Caco-2 (cell line): ENCODE results near the gene LTA4H. TPM values are rescaled to one million over a fixed set of nuclear protein-coding genes. Genes with fewer than 3 reads are reported as not detected.

Experiments used
- BruUV-seq: library from RNA; stranded (reverse); fragments of 400-500 nt; replicated peaks from 2 replicates; lab custom pipeline; 2021; lab: Mats Ljungman, UMichigan
- CTCF ChIA-PET: fragments of 300-600 bp; sonication (Branson Sonifier 250); formaldehyde crosslinking; loops from one replicate; lab custom pipeline; 2022; ENCODE audit warnings: antibody characterized with exemption; lab: Charles Lee
- POLR2A ChIA-PET: fragments of 300-600 bp; sonication (Branson Sonifier 250); formaldehyde crosslinking; loops from one replicate; lab custom pipeline; 2022; ENCODE audit warnings: antibody characterized with exemption; lab: Charles Lee
- DNase-seq, 2 experiments: peaks; one replicate each; pipeline versions ENCODE4 v3.0.0 to v3.0.0-alpha.2; 2020 to 2022
- H3K27me3 ChIP-seq: replicated peaks from 2 replicates; pipeline ENCODE4 v1.6.0; 2011; ENCODE audit warnings: low read length; ENCODE audit not compliant: control insufficient read depth, insufficient read depth
- H3K36me3 ChIP-seq: 2 replicates; pipeline ENCODE4 v1.5.1; 2011; ENCODE audit warnings: low read length; ENCODE audit not compliant: control insufficient read depth, insufficient read depth
- H3K4me1 ChIP-seq: fragments of 250-450 bp; sonication (Bioruptor Pico); 2 replicates; pipeline ENCODE4 v1.5.1; 2020; ENCODE audit warnings: mild to moderate bottlenecking
- H3K4me3 ChIP-seq: 2 replicates; pipeline ENCODE4 v1.5.1; 2011; ENCODE audit warnings: low read depth, mild to moderate bottlenecking, control low read depth, low read length
- H3K9me3 ChIP-seq: fragments of 250-450 bp; sonication (Bioruptor Pico); 2 replicates; pipeline ENCODE4 v1.5.1; 2020; ENCODE audit warnings: mild to moderate bottlenecking, moderate library complexity
- H3K27ac Mint-ChIP-seq: one replicate; pipeline ENCODE4 v1.8.0; 2022; ENCODE audit warnings: mixed read lengths; ENCODE audit not compliant: unreplicated experiment
- H3K27me3 Mint-ChIP-seq: one replicate; pipeline ENCODE4 v1.8.0; 2022; ENCODE audit warnings: mixed read lengths; ENCODE audit not compliant: insufficient read depth, unreplicated experiment
- H3K36me3 Mint-ChIP-seq: one replicate; pipeline ENCODE4 v1.8.0; 2022; ENCODE audit warnings: mild to moderate bottlenecking, mixed read lengths; ENCODE audit not compliant: insufficient read depth, unreplicated experiment
- H3K4me1 Mint-ChIP-seq: one replicate; pipeline ENCODE4 v1.8.0; 2022; ENCODE audit warnings: low read depth, mixed read lengths; ENCODE audit not compliant: unreplicated experiment
- H3K4me3 Mint-ChIP-seq: one replicate; pipeline ENCODE4 v1.8.0; 2022; ENCODE audit warnings: mild to moderate bottlenecking, moderate library complexity, mixed read lengths; ENCODE audit not compliant: unreplicated experiment
- H3K9me3 Mint-ChIP-seq: one replicate; pipeline ENCODE4 v1.8.0; 2022; ENCODE audit warnings: mixed read lengths; ENCODE audit not compliant: unreplicated experiment
- intact Hi-C: fragments of 100-400 bp; cut with micrococcal nuclease; formaldehyde crosslinking; loops from one replicate; pipeline ENCODE4 v1.10.0; 2022; ENCODE audit not compliant: unreplicated experiment
- total RNA-seq: library from RNA; stranded (reverse); gene quantifications from 2 replicates; pipeline ENCODE4 v1.2.3, GENCODE V29; 2022
- TF ChIP-seq, protein P1 (sequence below), 2 experiments: fragments of 200-600 bp in 1 of 2; IDR thresholded peaks; 1 replicate in 1 of 2; 2 replicates in 1 of 2; pipeline versions ENCODE4 v1.5.1 to v1.8.0; 2011 to 2022; ENCODE audit warnings: antibody characterized with exemption in 1 of 2, control low read depth in 1 of 2, inconsistent platforms in 1 of 2, low read depth in 1 of 2, low read length in 1 of 2, mild to moderate bottlenecking in 1 of 2, moderate library complexity in 1 of 2; ENCODE audit not compliant: insufficient read depth in 1 of 2, severe bottlenecking in 1 of 2, unreplicated experiment in 1 of 2

The LTA4H gene
- total RNA-seq, 1 experiment from 2014 or later: 56.7 TPM

DNA sequence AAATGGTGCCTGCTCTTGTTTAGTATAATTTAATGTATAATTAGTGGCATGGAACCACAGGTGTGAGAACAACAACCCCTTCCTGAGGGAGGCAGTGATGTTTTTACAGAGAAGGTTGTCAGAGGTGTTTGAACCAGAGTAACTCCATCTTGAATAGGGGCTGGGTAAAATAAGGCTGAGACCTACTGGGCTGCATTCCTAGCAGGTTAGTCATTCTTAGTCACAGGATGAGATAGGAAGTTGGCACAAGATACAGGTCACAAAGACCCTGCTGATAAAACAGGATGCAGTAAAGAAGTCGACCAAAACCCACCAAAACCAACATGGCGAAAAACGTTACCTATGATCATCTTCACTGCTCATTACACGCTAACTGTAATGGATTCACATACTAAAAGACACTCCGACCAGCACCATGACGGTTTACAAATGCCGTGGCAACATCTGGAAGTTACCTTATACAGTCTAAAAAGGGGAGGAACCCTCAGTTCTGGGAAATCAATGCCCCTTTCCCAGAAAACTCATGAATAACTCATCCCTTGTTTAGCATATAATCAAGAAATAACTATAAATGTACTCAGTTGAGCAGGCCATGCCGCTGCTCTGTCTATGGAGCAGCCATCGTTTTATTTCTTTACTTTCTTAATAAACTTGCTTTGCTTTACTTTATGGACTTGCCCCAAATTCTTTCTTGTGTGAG lies 47.8 kb upstream of the LTA4H start:
- no peak for DNase-seq
- intact Hi-C loops: no loop called here
- Histone ChIP-seq H3K27me3 (no peaks in the 10 kb centered on the region), H3K4me1 (peaks cover 8% of the 10 kb centered on the region), H3K36me3 (no peaks in the 10 kb centered on the region), H3K9me3 (no peaks in the 10 kb centered on the region; the same call in 1 of the 2 replicates), H3K4me3 (no peak overlapping the region)
- H3K27ac Mint-ChIP-seq: no peak overlapping the region
- H3K36me3 Mint-ChIP-seq: no peaks in the 10 kb centered on the region
- no peak overlapping the region for H3K4me3 Mint-ChIP-seq
- peaks cover 13% of the 10 kb centered on the region for H3K9me3 Mint-ChIP-seq
- peaks cover 8% of the 10 kb centered on the region for H3K4me1 Mint-ChIP-seq
- BruUV-seq: no TSS peak
- TF ChIP-seq, protein P1, sequence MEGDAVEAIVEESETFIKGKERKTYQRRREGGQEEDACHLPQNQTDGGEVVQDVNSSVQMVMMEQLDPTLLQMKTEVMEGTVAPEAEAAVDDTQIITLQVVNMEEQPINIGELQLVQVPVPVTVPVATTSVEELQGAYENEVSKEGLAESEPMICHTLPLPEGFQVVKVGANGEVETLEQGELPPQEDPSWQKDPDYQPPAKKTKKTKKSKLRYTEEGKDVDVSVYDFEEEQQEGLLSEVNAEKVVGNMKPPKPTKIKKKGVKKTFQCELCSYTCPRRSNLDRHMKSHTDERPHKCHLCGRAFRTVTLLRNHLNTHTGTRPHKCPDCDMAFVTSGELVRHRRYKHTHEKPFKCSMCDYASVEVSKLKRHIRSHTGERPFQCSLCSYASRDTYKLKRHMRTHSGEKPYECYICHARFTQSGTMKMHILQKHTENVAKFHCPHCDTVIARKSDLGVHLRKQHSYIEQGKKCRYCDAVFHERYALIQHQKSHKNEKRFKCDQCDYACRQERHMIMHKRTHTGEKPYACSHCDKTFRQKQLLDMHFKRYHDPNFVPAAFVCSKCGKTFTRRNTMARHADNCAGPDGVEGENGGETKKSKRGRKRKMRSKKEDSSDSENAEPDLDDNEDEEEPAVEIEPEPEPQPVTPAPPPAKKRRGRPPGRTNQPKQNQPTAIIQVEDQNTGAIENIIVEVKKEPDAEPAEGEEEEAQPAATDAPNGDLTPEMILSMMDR (IDR thresholded peaks at IDR 0.05; ENCODE audit: insufficient read depth in 1 of 2, low read depth in 1 of 2, low read length in 1 of 2, severe bottlenecking in 1 of 2, unreplicated experiment in 1 of 2): no peak
- H3K27me3 Mint-ChIP-seq: no peaks in the 10 kb centered on the region
- ChIA-PET CTCF (no interaction called here), POLR2A (no interaction called here)

GRCh38 chr12:96081596-96081995 lies 46.2 kb upstream of the LTA4H start:
- no TSS peak for BruUV-seq
- TF ChIP-seq, protein P1 (IDR thresholded peaks at IDR 0.05; ENCODE audit: insufficient read depth in 1 of 2, low read depth in 1 of 2, low read length in 1 of 2, severe bottlenecking in 1 of 2, unreplicated experiment in 1 of 2): no peak
- no peak overlapping the region for H3K4me3 ChIP-seq
- peaks cover 8% of the 10 kb centered on the region for H3K4me1 ChIP-seq
- no peaks in the 10 kb centered on the region for H3K27me3 ChIP-seq
- no peaks in the 10 kb centered on the region for H3K27me3 Mint-ChIP-seq
- H3K4me3 Mint-ChIP-seq: no peak overlapping the region
- H3K9me3 ChIP-seq: no peaks in the 10 kb centered on the region
- H3K4me1 Mint-ChIP-seq: peaks cover 8% of the 10 kb centered on the region
- H3K36me3 Mint-ChIP-seq: no peaks in the 10 kb centered on the region
- ChIA-PET CTCF (no interaction called here), POLR2A (no interaction called here)
- DNase-seq: no peak
- intact Hi-C loops: no loop called here
- H3K27ac Mint-ChIP-seq: no peak overlapping the region
- H3K9me3 Mint-ChIP-seq: peaks cover 10% of the 10 kb centered on the region
- no peaks in the 10 kb centered on the region for H3K36me3 ChIP-seq

GRCh38 chr12:96078231-96079135 lies 43.1 kb upstream of the LTA4H start:
- ChIA-PET CTCF (no interaction called here), POLR2A (interaction anchor here (0.6 kb wide), 1 partner anchor 476 kb away, joined by 3 read pairs; no protein-coding TSS in a partner anchor)
- TF ChIP-seq, protein P1 (IDR thresholded peaks at IDR 0.05; ENCODE audit: insufficient read depth in 1 of 2, low read depth in 1 of 2, low read length in 1 of 2, severe bottlenecking in 1 of 2, unreplicated experiment in 1 of 2): no peak
- Mint-ChIP-seq H3K9me3 (no peaks in the 10 kb centered on the region), H3K4me1 (peaks cover 8% of the 10 kb centered on the region), H3K36me3 (no peaks in the 10 kb centered on the region), H3K27me3 (no peaks in the 10 kb centered on the region), H3K4me3 (no peak overlapping the region), H3K27ac (no peak overlapping the region)
- no peaks in the 10 kb centered on the region for H3K27me3 ChIP-seq
- no peaks in the 10 kb centered on the region for H3K9me3 ChIP-seq
- intact Hi-C loops: no loop called here
- no peak for DNase-seq
- peaks cover 8% of the 10 kb centered on the region for H3K4me1 ChIP-seq
- no TSS peak for BruUV-seq
- H3K36me3 ChIP-seq: no peaks in the 10 kb centered on the region
- H3K4me3 ChIP-seq: no peak overlapping the region
